HepG2 (cell line): Measurements from ENCODE around the gene ZNF581. TPM values are rescaled to one million over a fixed set of nuclear protein-coding genes. Genes with fewer than 3 reads are reported as not detected.
A peak's percentile ranks its signal among the peaks of the same experiment; 100 is the strongest.

ENCODE experiments used
- ARID3A ChIP-seq: IDR thresholded peaks from 2 replicates; pipeline ENCODE4 v1.6.1; 2012; ENCODE audit warnings: low read depth, low read length, improper control_type of control experiment
- CHD4 ChIP-seq: fragments of 200-600 bp; sonication (generic); IDR thresholded peaks from 2 replicates; pipeline ENCODE4 v1.7.0; 2017; ENCODE audit warnings: mild to moderate bottlenecking, low read length, borderline replicate concordance
- FOSL1 ChIP-seq: sonication (generic); formaldehyde crosslinking; IDR thresholded peaks from 2 replicates; pipeline ENCODE4 v1.9.0; 2021; ENCODE audit warnings: missing genetic modification reagents, borderline replicate concordance
- HMG20A ChIP-seq: IDR thresholded peaks from 2 replicates; pipeline ENCODE4 v1.6.1; 2016; ENCODE audit warnings: borderline replicate concordance
- ISL2 ChIP-seq: sonication (generic); formaldehyde crosslinking; IDR thresholded peaks from 2 replicates; pipeline ENCODE4 v1.5.0; 2020; ENCODE audit warnings: missing genetic modification reagents
- MEIS2 ChIP-seq: sonication (generic); formaldehyde crosslinking; IDR thresholded peaks from 2 replicates; pipeline ENCODE4 v1.9.0; 2021; ENCODE audit warnings: mild to moderate bottlenecking, missing genetic modification reagents
- MYPOP ChIP-seq: sonication (generic); formaldehyde crosslinking; IDR thresholded peaks from 2 replicates; pipeline ENCODE4 v1.8.1; 2023; ENCODE audit warnings: mild to moderate bottlenecking, moderate library complexity, missing genetic modification reagents
- NCOA2 ChIP-seq: sonication (generic); formaldehyde crosslinking; IDR thresholded peaks from 2 replicates; pipeline ENCODE4 v1.8.0; 2022; ENCODE audit warnings: inconsistent platforms
- NFE2L1 ChIP-seq: sonication (generic); formaldehyde crosslinking; IDR thresholded peaks from 2 replicates; pipeline ENCODE4 v1.4.0; 2020; ENCODE audit warnings: missing genetic modification reagents, mild to moderate bottlenecking, borderline replicate concordance
- POLR2AphosphoS5 ChIP-seq: IDR thresholded peaks from 2 replicates; pipeline ENCODE4 v1.6.1; 2012; ENCODE audit warnings: low read depth, low read length
- SMAD9 ChIP-seq: sonication (generic); formaldehyde crosslinking; IDR thresholded peaks from 2 replicates; pipeline ENCODE4 v1.5.1; 2020; ENCODE audit warnings: mild to moderate bottlenecking, missing genetic modification reagents
- SNAI1 ChIP-seq: sonication (generic); formaldehyde crosslinking; IDR thresholded peaks from 2 replicates; pipeline ENCODE4 v1.5.0; 2020; ENCODE audit warnings: mild to moderate bottlenecking, missing genetic modification reagents, borderline replicate concordance
- TFDP1 ChIP-seq: IDR thresholded peaks from 2 replicates; pipeline ENCODE4 v1.6.1; 2016; ENCODE audit warnings: missing compliant biosample characterization, missing genetic modification reagents, borderline replicate concordance
- TFE3 ChIP-seq: IDR thresholded peaks from 2 replicates; pipeline ENCODE4 v1.6.1; 2016
- ZFAT ChIP-seq: sonication (generic); formaldehyde crosslinking; conservative IDR thresholded peaks from 2 replicates; pipeline ENCODE4 v1.8.1; 2023; ENCODE audit warnings: missing genetic modification reagents, inconsistent platforms
- ZFP36L2 ChIP-seq: sonication (generic); formaldehyde crosslinking; IDR thresholded peaks from 2 replicates; pipeline ENCODE4 v1.4.0; 2020; ENCODE audit warnings: missing genetic modification reagents
- ZFP82 ChIP-seq: sonication (generic); formaldehyde crosslinking; IDR thresholded peaks from 2 replicates; pipeline ENCODE4 v1.5.1; 2020; ENCODE audit warnings: mild to moderate bottlenecking, missing genetic modification reagents, borderline replicate concordance
- ZGPAT ChIP-seq: IDR thresholded peaks from 2 replicates; pipeline ENCODE4 v1.6.1; 2016; ENCODE audit warnings: mild to moderate bottlenecking
- ZNF24 ChIP-seq: fragments of 450-650 bp; IDR thresholded peaks from 2 replicates; pipeline ENCODE4 v1.6.1; 2017; ENCODE audit warnings: antibody characterized with exemption, mild to moderate bottlenecking
- ZNF253 ChIP-seq: sonication (generic); formaldehyde crosslinking; IDR thresholded peaks from 2 replicates; pipeline ENCODE4 v1.8.0; 2022; ENCODE audit warnings: mild to moderate bottlenecking, missing genetic modification reagents, borderline replicate concordance
- ZNF274 ChIP-seq: sonication (generic); formaldehyde crosslinking; IDR thresholded peaks from 2 replicates; pipeline ENCODE4 v1.5.1; 2020; ENCODE audit warnings: mild to moderate bottlenecking, missing genetic modification reagents
- ZNF292 ChIP-seq: sonication (generic); formaldehyde crosslinking; IDR thresholded peaks from 2 replicates; pipeline ENCODE4 v1.8.1; 2022; ENCODE audit warnings: mild to moderate bottlenecking, low read depth, missing genetic modification reagents, borderline replicate concordance
- ZNF510 ChIP-seq: sonication (generic); formaldehyde crosslinking; IDR thresholded peaks from 2 replicates; pipeline ENCODE4 v1.4.0; 2020; ENCODE audit warnings: low read depth, mild to moderate bottlenecking, missing genetic modification reagents
- ZZZ3 ChIP-seq: sonication (generic); formaldehyde crosslinking; IDR thresholded peaks from 2 replicates; pipeline ENCODE4 v1.4.0; 2020; ENCODE audit warnings: missing genetic modification reagents, mild to moderate bottlenecking, borderline replicate concordance
- polyA plus RNA-seq, 8 experiments: library from polyadenylated mRNA; depleted of rRNA in 3 of 8; stranded (reverse) in 7 of 8; unstranded in 1 of 8; fragments of >200 nt; fragmentation: Illumina TruSeq in 4 of 8; extraction: Trizol in 4 of 8; gene quantifications; 2 replicates each; pipeline versions ENCODE4 v1.2.1 to v1.2.3, GENCODE V29; 2011 to 2016; ENCODE audit warnings: low read depth in 4 of 8, missing spikeins in 1 of 8, mixed read lengths in 1 of 8; ENCODE audit not compliant: insufficient read depth in 1 of 8
- total RNA-seq, 5 experiments: library from RNA; depleted of rRNA; stranded (reverse); fragments of >200 nt; fragmentation: Illumina TruSeq; extraction: Trizol; gene quantifications; 2 replicates each; pipeline ENCODE4 v1.2.3, GENCODE V29; 2016; ENCODE audit warnings: low read depth in 1 of 5

The ZNF581 gene
- total and polyA plus RNA-seq, 2 of the 13 experiments (the other 11 are each of a cell fraction or from before 2014, with no cell fraction given), result 19.6 to 49.5 TPM

GRCh38 chr19:55647732-55648584 lies 4.5 kb downstream of the ZNF581 start, which contains the start of gene CCDC106 (continued):
- no peak for TF ChIP-seq TFE3 (CRISPR knock-in tag)
- TF ChIP-seq NCOA2 (CRISPR knock-in tag), result no peak
- TF ChIP-seq POLR2AphosphoS5, result no peak
- no peak for TF ChIP-seq ZNF24
- TF ChIP-seq HMG20A (CRISPR knock-in tag), result no peak
- TF ChIP-seq ZFP36L2 (CRISPR knock-in tag), result no peak
- no peak for TF ChIP-seq ZFAT (CRISPR knock-in tag)
- TF ChIP-seq TFDP1 (CRISPR knock-in tag), result 0 out of 2 replicates have a peak, but pooled peaks have one; percentile 34
- TF ChIP-seq ZNF510 (CRISPR knock-in tag), result no peak
- TF ChIP-seq ZNF274 (CRISPR knock-in tag), result no peak
- no peak for TF ChIP-seq SMAD9 (CRISPR knock-in tag)
- TF ChIP-seq ZGPAT, result peak; percentile 82; the same call in 1 of the 2 replicates
- no peak for TF ChIP-seq ARID3A
- TF ChIP-seq ZNF292 (CRISPR knock-in tag), result no peak
- no peak for TF ChIP-seq ZZZ3 (CRISPR knock-in tag)
- no peak for TF ChIP-seq NFE2L1
- TF ChIP-seq ISL2, result 0 out of 2 replicates have a peak, but pooled peaks have one; percentile 29
- peak; percentile 17; the same call in 1 of the 2 replicates for TF ChIP-seq MEIS2
- TF ChIP-seq ZFP82, result no peak
- TF ChIP-seq SNAI1 (CRISPR knock-in tag), result no peak
- no peak for TF ChIP-seq FOSL1 (CRISPR knock-in tag)
- TF ChIP-seq MYPOP (CRISPR knock-in tag), result no peak
- no peak for TF ChIP-seq ZNF253 (CRISPR knock-in tag)
- TF ChIP-seq CHD4, result no peak
